LoVo (cell line): Measurements from ENCODE around the gene RAB4A.

Source experiments
- DNase-seq: peaks from one replicate; pipeline ENCODE4 v3.0.0-alpha.2; 2016; ENCODE audit warnings: low spot score

The RAB4A gene

DNA sequence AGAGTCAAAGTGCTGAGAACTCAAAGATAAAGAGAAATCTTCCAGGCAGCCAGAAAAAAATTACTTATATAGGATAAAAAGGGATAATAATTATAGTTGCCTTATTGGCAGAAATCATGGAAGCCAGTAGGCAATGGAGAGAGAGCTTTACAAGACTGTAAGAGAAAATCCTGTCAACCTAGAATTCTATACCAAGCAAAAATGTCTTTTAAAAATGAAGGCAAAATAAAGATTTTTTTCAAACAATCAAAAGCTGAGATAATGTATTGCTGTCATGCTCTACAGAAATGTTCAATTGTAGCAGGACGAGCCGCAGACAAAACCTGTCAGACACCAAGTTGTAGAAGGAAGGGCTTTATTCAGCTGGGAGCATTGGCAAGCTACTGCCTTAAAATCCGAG is 26.8 kb upstream of the RAB4A start:
- DNase-seq: no peak

- DNase-seq: no peak
These were observed 23.0 kb upstream of the RAB4A start for GRCh38 chr1:229247871-229248270.

- no peak for DNase-seq
These were observed 21.8 kb upstream of the RAB4A start for GRCh38 chr1:229248821-229249817.

DNA sequence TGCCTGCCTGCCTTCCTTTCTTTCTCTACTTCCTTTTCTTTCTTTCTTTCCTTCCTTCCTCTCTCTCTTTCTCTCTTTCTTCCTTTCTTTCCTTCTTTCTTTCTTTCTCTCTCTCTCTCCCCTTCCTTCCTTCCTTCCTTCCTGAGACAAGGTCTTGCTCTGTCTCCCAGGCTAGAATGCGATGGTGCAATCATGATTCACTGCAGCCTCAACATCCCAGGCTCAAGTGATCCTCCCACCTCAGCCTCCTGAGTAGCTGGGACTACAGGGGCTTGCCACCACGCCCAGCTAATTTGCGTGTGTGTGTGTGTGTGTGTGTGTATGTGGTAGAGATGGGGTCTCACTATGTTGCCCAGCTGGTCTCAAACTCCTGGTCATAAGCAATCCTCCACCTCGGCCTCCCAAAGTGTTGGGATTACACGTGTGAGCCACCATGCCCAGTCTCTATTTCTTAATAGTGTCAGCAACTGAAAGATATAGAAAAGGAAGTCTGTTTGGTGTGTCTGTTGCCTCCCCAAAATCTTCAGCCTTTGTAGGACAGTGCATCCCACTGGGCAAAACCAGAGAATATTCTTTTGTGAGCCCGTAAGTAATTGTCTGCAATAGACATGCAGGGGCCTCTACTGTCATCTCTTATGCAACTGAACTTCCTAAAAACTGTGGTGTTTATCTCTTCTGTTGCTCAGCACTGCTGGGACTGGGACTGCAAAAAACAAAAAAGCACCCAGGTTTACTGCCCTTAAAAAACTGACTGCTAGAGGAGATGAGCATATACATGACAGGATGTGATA is 20.9 kb upstream of the RAB4A start:
- no peak for DNase-seq

DNA sequence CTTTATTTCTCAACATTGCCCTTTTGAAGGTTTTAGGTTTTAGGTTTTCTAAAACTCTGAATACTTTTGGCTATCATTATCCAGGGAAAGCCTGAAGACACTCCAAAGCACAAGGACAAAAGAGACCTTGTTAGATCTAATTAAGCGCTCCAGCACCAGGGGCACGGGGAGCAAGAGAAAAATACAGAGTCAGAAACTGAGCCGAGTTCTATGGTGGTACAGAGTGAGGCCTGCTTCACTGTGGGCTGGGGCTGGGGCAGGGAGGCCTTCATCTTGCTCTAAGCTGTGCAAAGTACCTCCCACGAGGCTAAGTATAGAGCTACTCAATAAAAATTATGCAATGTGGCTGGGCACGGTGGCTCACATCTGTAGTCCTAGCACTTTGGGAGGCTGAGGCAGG is 19.7 kb upstream of the RAB4A start:
- DNase-seq: no peak

DNA sequence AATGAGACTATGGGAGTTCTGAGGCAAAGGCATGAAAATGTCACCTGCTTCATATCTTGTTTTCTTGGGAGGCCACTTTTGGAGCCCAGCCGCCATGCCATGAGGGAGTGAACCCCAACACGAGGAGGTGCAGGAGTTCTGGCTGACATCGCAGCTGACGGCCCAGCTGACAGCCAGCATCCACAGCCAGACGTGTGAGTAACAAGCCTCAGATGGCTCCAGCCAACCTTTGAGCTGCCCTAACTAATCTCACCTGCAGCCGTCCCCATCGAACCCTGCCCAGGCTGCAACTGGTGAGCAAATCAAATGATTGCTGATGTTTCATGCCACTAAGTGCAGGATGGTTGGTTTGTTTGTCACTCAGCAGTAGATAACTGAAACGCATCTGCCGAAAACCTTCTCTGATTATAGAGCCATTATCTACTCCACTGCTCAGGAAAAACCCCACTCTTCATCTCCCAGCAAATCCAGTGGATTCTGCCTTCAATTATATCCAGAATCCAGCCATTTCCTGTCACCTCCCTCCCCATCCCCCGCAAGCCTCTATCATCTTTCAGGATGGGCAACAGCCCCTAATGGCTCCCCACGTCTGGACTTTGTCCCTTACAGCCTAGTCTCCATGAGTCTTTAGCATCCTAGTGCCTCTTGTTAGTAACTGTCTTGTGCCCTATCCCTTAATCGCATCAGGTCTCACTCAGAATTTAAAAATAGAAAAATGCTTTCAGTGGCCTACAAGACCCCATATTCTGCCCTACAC is 18.5 kb upstream of the RAB4A start:
- no peak for DNase-seq

- peak; percentile 78 for DNase-seq
These were observed 17.5 kb upstream of the RAB4A start for GRCh38 chr1:229253151-229253974.

GRCh38 chr1:229254910-229255541 is 15.9 kb upstream of the RAB4A start:
- no peak for DNase-seq

- peak; percentile 69 for DNase-seq
These were observed 12.7 kb upstream of the RAB4A start for GRCh38 chr1:229258031-229258756.

DNA sequence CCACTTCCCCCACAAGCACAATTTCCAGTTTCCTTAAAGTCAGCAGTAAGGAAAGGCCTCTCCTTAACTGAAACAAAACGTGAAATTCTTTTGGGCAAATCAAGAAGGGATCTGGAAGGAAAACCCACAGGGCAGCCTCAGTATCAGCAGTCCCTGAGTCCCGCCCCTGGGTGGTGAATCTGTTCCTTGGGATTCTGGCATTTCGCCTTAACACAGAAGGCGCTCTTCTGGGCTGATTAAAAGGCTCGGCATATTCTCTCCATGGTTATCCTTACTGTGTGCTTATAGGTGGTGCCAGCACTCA is 12.2 kb upstream of the RAB4A start:
- no peak for DNase-seq

GRCh38 chr1:229260297-229260696 is 10.6 kb upstream of the RAB4A start:
- no peak for DNase-seq

GRCh38 chr1:229262239-229262638 is 8.7 kb upstream of the RAB4A start:
- DNase-seq: no peak

GRCh38 chr1:229263254-229263653 is 7.7 kb upstream of the RAB4A start:
- no peak for DNase-seq

- DNase-seq: no peak
These were observed 6.8 kb upstream of the RAB4A start for GRCh38 chr1:229264068-229264467.

DNA sequence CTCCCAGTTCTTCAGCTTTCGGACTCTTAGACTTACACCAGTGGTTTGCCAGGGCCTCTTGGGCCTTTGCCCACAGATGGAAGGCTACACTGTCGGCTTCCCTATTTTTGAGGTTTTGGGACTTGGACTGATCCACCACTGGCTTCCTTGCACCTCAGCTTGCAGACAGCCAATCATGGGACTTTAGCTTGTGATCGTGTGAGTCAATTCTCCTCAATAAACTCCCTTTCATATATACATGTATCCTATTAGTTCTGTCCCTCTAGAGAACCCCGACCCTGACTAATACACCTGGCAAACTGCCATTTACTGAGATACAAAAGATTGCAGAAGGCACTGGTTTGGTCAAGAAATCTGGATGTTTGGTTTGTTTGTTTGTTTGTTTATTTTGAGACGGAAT is 6.4 kb upstream of the RAB4A start:
- no peak for DNase-seq

DNA sequence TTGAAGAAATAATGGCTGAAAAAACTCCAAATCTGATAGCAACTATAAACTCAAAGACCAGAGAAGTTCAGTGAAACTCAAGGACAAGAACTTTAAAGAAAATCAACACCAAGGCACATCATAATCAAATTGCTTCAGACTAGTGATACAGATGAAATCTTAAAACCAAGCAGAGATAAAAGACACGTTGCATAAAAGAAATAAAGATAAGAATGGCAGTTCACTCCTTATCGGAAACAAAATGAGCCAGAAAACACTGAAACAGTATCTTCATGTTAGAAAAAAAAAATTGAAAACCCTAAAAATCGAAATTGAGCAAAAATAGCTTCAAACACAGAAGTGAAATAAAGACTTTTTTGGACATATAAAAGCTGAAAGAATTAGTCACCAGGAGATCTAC is 4.6 kb upstream of the RAB4A start:
- no peak for DNase-seq

GRCh38 chr1:229266832-229267500 is 3.9 kb upstream of the RAB4A start:
- DNase-seq: no peak

DNA sequence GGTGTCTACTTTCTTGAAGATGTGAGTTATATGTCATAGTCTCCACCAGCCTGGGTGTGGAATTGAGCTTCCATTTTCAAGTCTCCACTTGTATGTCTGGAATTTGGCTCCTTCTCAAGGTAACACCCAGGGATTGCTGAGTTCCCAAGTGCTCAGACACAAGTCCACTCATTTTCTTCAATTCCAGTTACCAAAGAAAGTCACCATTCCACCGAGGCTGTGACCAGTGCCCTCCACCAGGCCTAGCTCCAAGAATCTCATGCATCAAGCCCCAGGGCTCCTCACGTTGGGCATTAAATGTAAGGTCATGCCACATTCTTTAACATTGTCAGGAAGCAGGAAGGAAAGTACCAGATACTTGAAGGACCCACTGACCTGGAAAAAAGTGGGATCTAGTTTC is 2.4 kb upstream of the RAB4A start:
- DNase-seq: no peak

DNA sequence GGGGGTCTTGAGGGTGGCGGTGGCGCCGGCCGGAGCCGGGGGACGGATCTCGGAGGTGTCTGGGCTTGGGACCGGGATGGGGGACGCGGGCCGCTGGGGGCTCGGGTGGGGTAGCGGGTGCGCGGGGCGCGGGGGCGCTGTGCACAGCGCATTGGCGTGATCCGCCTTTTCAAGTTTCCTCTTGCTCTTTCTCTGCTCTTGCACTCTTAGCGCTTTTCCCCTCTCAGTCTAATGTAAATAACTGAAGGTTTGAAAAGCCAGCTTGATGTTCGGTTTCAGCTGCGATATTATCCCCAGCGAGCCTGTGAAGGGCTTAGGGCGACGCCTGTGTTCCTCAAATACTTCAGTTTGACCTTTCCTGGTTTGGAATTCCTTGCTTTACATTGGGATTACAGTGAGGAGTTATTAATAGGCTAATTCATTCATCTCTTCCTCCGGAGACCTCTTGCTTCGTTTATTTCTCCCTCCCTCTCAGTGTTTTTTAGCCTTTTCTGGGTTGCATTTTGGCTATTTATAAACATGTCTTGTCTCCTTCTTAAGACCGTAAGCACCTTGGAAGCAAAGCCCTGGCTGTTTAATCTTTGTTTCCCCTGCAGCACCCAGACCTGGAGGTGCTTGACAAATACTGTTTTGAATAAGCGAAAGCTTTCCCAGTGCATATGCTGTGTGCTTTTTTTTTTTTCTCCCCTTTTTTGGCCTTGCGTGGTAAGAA is 693 bp downstream of the RAB4A start:
- DNase-seq: peak; percentile 39
